Neural progenitor cell (in vitro differentiated cells): ENCODE measurements around the gene UBE2Q2.

Experiments used
- CTCF ChIP-seq: fragments of 200-600 bp; sonication (generic); IDR thresholded peaks from 2 replicates; pipeline ENCODE4 v1.5.1; 2017; ENCODE audit warnings: antibody characterized with exemption, mild to moderate bottlenecking
- EZH2 ChIP-seq: fragments of 200-600 bp; sonication (generic); IDR thresholded peaks from 2 replicates; pipeline ENCODE4 v1.6.1; 2017; ENCODE audit warnings: antibody characterized with exemption, mild to moderate bottlenecking, moderate library complexity
- EZH2phosphoT487 ChIP-seq: fragments of 200-600 bp; sonication (generic); IDR thresholded peaks from 2 replicates; pipeline ENCODE4 v1.6.1; 2017; ENCODE audit warnings: antibody characterized with exemption

GRCh38 chr15:75815811-75816719 is 27.2 kb upstream of the UBE2Q2 start:
- TF ChIP-seq EZH2phosphoT487 (no peak), CTCF (no peak), EZH2 (no peak)
